Measurements from ENCODE around the gene HDAC11. TPM values are rescaled to one million over a fixed set of nuclear protein-coding genes. Genes with fewer than 3 reads are reported as not detected.

HDAC11 gene
- total RNA-seq, 1 experiment from 2014 or later, result 11.8 TPM

- no peak for DNase-seq
- CTCF ChIA-PET, result no interaction called here
- BruUV-seq (replicated peaks), result no TSS peak
- intact Hi-C loops (cut with micrococcal nuclease; ENCODE audit: unreplicated experiment), result no loop called here
- Mint-ChIP-seq H3K4me1 (ENCODE audit: low read depth, unreplicated experiment) (peaks cover under 1% of the 10 kb centered on the region), H3K27ac (ENCODE audit: unreplicated experiment) (no peak overlapping the region), H3K36me3 (ENCODE audit: insufficient read depth, unreplicated experiment) (no peaks in the 10 kb centered on the region), H3K4me3 (ENCODE audit: low read depth, unreplicated experiment) (no peak overlapping the region), H3K9me3 (ENCODE audit: low read depth, unreplicated experiment) (no peaks in the 10 kb centered on the region), H3K27me3 (ENCODE audit: unreplicated experiment) (peaks cover 37% of the 10 kb centered on the region)
- no peak for TF ChIP-seq CTCF (IDR thresholded peaks at IDR 0.05; ENCODE audit: unreplicated experiment)
These were observed 14.8 kb upstream of the HDAC11 start for GRCh38 chr3:13465236-13465873.

GRCh38 chr3:13466781-13467180, 13.3 kb upstream of the HDAC11 start:
- H3K9me3 Mint-ChIP-seq (ENCODE audit: low read depth, unreplicated experiment), result no peaks in the 10 kb centered on the region
- H3K27ac Mint-ChIP-seq (ENCODE audit: unreplicated experiment), result no peak overlapping the region
- H3K4me1 Mint-ChIP-seq (ENCODE audit: low read depth, unreplicated experiment), result peaks cover 12% of the 10 kb centered on the region
- no peak for TF ChIP-seq CTCF (IDR thresholded peaks at IDR 0.05; ENCODE audit: unreplicated experiment)
- no TSS peak for BruUV-seq (replicated peaks)
- DNase-seq, result no peak
- H3K4me3 Mint-ChIP-seq (ENCODE audit: low read depth, unreplicated experiment), result no peak overlapping the region
- CTCF ChIA-PET, result interaction anchor here (0.6 to 1.0 kb wide), 2 partner anchors 14 to 319 kb away, joined by 3 read pairs; no protein-coding TSS in a partner anchor
- intact Hi-C loops (cut with micrococcal nuclease; ENCODE audit: unreplicated experiment), result no loop called here
- H3K36me3 Mint-ChIP-seq (ENCODE audit: insufficient read depth, unreplicated experiment), result no peaks in the 10 kb centered on the region
- peaks cover 32% of the 10 kb centered on the region for H3K27me3 Mint-ChIP-seq (ENCODE audit: unreplicated experiment)

GRCh38 chr3:13470894-13471574, 9.1 kb upstream of the HDAC11 start:
- Mint-ChIP-seq H3K9me3 (ENCODE audit: low read depth, unreplicated experiment) (no peaks in the 10 kb centered on the region), H3K4me3 (ENCODE audit: low read depth, unreplicated experiment) (no peak overlapping the region), H3K27me3 (ENCODE audit: unreplicated experiment) (peaks cover under 1% of the 10 kb centered on the region), H3K4me1 (ENCODE audit: low read depth, unreplicated experiment) (peaks cover 12% of the 10 kb centered on the region), H3K27ac (ENCODE audit: unreplicated experiment) (no peak overlapping the region), H3K36me3 (ENCODE audit: insufficient read depth, unreplicated experiment) (no peaks in the 10 kb centered on the region)
- intact Hi-C loops (cut with micrococcal nuclease; ENCODE audit: unreplicated experiment), result no loop called here
- CTCF ChIA-PET, result no interaction called here
- DNase-seq, result no peak
- no TSS peak for BruUV-seq (replicated peaks)
- no peak for TF ChIP-seq CTCF (IDR thresholded peaks at IDR 0.05; ENCODE audit: unreplicated experiment)

- H3K27ac Mint-ChIP-seq (ENCODE audit: unreplicated experiment), result no peak overlapping the region
- H3K9me3 Mint-ChIP-seq (ENCODE audit: low read depth, unreplicated experiment), result no peaks in the 10 kb centered on the region
- H3K27me3 Mint-ChIP-seq (ENCODE audit: unreplicated experiment), result no peaks in the 10 kb centered on the region
- no peak overlapping the region for H3K4me3 Mint-ChIP-seq (ENCODE audit: low read depth, unreplicated experiment)
- CTCF ChIA-PET, result no interaction called here
- peaks cover 12% of the 10 kb centered on the region for H3K4me1 Mint-ChIP-seq (ENCODE audit: low read depth, unreplicated experiment)
- intact Hi-C loops (cut with micrococcal nuclease; ENCODE audit: unreplicated experiment), result no loop called here
- DNase-seq, result no peak
- no TSS peak for BruUV-seq (replicated peaks)
- H3K36me3 Mint-ChIP-seq (ENCODE audit: insufficient read depth, unreplicated experiment), result no peaks in the 10 kb centered on the region
- TF ChIP-seq CTCF (IDR thresholded peaks at IDR 0.05; ENCODE audit: unreplicated experiment), result no peak
These were observed 7.8 kb upstream of the HDAC11 start for GRCh38 chr3:13472286-13472685.

Data from Calu3 (cell line).